ENCODE measurements around the gene GORASP1. TPM values are rescaled to one million over a fixed set of nuclear protein-coding genes. Genes with fewer than 3 reads are reported as not detected.

The GORASP1 gene
- total RNA-seq, 2 experiments from 2014 or later = 11.5 to 11.9 TPM

DNA sequence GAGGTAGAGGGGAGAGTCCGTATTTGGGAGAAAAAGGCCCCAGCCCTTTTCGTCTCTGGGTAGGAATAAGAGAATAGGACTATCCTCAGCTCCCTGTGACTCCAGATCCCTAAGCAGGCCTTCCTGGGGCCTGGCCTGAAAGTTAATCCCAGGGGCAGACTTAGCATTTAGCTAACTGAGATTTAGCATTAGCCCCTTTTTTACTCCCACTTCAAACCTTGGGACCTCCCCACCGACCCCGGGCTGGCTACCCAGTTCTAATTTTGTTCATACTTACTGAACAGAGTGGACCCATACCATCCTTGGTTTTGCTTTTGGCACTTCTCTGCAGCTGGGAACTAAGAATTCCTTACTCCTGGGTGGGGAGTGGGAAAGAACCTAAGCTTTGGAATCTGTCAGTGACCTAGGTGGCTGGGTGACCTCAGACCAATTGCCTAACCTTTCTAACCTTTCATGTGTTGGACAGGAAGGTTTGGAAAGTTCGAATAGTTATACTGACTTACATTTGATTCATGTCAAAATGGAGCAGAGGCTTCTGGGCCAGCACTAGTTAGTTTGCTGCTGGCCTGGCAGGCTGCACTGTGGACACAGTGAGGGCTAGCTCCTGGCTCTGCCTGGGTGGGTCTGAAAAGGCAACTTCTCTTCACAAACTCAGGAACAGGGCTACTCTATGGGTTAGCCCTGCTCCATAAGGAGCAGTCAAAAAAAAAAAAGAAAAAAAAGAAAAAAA, 11.7 kb upstream of the GORASP1 start:
- no peaks in the 10 kb centered on the region for H3K9me3 Mint-ChIP-seq
- no peaks in the 10 kb centered on the region for H3K27me3 Mint-ChIP-seq
- no peak for DNase-seq
- no peak overlapping the region for H3K4me3 Mint-ChIP-seq
- H3K36me3 Mint-ChIP-seq = no peaks in the 10 kb centered on the region
- no peaks in the 10 kb centered on the region for H3K4me1 Mint-ChIP-seq
- H3K27ac Mint-ChIP-seq = no peak overlapping the region

DNA sequence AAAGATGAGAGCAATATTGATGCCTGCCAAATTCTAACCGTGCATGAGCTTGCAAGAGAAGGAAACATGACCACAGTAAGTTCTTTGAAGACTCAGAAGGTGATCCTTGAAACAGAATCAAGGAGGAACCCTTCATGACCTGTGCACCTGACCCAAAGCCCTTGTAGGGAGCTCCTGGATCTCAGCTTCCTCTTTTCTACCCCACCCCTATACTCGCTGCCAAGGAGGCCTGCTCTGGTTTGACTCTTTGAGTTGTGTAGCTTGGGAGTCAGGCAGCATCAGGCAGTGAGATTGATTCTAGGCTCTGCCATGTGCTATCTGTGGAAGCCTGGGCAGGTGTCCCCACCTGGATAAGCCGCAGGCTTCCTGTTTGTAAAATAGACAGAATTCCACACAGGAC, 10.7 kb upstream of the GORASP1 start:
- Mint-ChIP-seq H3K36me3 (no peaks in the 10 kb centered on the region), H3K27me3 (no peaks in the 10 kb centered on the region), H3K4me3 (no peak overlapping the region), H3K27ac (no peak overlapping the region), H3K9me3 (no peaks in the 10 kb centered on the region), H3K4me1 (no peaks in the 10 kb centered on the region)
- no peak for DNase-seq

DNA sequence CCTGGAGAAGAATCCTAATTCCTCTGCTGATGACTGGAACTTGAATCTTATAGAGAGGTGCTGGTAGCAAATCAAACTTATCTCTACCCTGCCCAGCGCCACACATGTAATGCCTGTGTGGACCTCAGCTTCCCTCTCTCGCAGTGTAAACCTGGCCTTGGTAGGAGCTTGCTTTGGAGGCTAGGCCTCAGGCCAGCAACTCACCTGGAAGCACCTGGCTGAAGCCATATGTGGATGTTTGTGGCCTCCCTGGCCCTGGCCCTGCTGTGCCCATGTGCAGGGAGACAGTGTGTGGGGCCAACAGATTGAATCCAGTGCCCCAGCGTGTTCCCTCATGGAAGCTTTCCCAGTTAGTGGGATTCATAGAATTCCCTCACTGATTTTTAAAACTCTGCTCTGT, 8.4 kb upstream of the GORASP1 start:
- no peak overlapping the region for H3K4me3 Mint-ChIP-seq
- no peak for DNase-seq
- H3K4me1 Mint-ChIP-seq = no peaks in the 10 kb centered on the region
- H3K27me3 Mint-ChIP-seq = no peaks in the 10 kb centered on the region
- H3K36me3 Mint-ChIP-seq = no peaks in the 10 kb centered on the region
- no peak overlapping the region for H3K27ac Mint-ChIP-seq
- no peaks in the 10 kb centered on the region for H3K9me3 Mint-ChIP-seq

DNA sequence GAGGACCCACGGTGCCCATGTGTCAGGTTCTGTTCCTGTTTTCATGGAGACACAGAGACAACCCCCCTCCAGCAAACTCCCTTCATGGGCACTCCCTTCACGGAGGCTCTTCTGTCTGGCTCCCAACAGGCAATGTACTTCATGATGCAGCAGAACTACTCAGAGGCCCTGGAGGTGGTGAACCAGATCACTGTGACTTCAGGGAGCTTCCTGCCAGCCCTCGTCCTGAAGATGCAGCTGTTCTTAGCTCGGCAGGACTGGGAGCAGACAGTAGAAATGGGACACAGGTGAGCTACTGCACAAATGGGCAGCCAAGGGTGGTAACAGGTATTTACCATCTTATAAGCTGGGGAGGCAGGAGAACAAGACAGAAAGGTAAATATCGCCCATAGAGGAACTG, 7.0 kb upstream of the GORASP1 start:
- Mint-ChIP-seq H3K36me3 (no peaks in the 10 kb centered on the region), H3K9me3 (no peaks in the 10 kb centered on the region), H3K4me1 (no peaks in the 10 kb centered on the region), H3K27me3 (no peaks in the 10 kb centered on the region), H3K4me3 (no peak overlapping the region), H3K27ac (no peak overlapping the region)
- DNase-seq = no peak

DNA sequence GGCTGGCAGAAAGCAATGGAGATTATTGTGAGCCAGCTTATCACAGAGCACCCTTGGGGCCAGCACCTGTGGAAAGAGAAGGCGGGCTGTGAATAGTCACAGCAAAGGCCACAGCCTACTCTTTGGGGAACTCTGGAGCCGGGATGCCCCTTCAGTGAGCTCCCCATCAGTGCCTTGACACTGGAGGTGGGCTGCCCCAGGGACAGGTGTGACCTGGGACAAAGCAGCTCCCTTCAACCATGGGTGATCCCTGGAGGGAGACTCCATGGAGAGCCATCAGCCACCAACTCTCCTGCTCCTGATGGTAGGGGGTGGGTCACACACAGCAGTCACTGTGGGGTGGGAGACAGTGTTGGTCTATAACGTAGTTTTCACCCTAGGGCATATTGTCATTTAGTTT, 5.9 kb upstream of the GORASP1 start:
- peaks cover 9% of the 10 kb centered on the region for H3K4me1 Mint-ChIP-seq
- no peaks in the 10 kb centered on the region for H3K9me3 Mint-ChIP-seq
- DNase-seq = no peak

DNA sequence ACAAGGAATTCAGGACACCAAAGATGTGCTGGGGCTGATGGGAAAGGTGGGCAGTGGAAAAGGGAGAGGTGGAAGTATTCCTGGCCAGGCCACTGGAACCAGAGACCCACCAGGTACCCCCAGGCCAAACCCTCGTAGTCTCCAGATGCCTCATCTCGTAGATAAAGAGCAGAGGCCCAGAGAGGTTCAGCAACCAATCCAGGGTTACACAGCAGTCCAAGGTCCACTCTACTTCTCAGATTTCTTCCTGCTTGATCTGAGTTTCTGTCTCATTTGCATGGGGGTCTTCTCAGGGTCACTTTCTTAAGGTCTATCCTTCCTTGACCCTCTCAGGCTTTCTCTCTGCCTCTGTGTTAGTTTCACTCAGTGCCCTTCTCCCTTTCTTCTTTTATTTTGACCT, 5.1 kb upstream of the GORASP1 start:
- Mint-ChIP-seq H3K9me3 (no peaks in the 10 kb centered on the region), H3K36me3 (no peaks in the 10 kb centered on the region), H3K27ac (no peak overlapping the region), H3K27me3 (no peaks in the 10 kb centered on the region), H3K4me3 (no peak overlapping the region), H3K4me1 (peaks cover 15% of the 10 kb centered on the region)
- no peak for DNase-seq

More for the DNA sequence above, 5.9 kb upstream of the GORASP1 start:
- Mint-ChIP-seq H3K36me3 (no peaks in the 10 kb centered on the region), H3K27me3 (no peaks in the 10 kb centered on the region), H3K27ac (no peak overlapping the region), H3K4me3 (no peak overlapping the region)

DNA sequence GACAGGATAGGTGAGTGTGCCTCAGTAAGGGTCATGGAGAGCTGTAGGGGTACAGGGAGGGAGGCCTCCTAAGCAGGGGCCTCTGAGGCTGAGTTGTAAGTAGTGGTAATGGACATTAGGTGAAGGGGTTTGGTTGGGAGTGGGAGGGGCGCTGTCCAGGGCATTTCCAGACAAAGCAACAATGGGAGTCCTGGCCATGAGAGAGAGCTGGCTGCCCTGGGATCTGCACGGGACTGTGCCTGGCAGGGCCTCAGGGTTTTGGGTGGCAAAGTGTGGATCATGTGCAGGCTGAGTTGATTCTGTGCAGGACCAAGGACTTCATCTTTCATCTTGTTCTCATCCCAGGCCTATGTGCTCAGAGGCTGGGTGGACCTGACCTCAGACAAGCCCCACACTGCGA, 4.7 kb upstream of the GORASP1 start:
- H3K9me3 Mint-ChIP-seq = no peaks in the 10 kb centered on the region
- DNase-seq = no peak
- H3K36me3 Mint-ChIP-seq = no peaks in the 10 kb centered on the region
- peaks cover 15% of the 10 kb centered on the region for H3K4me1 Mint-ChIP-seq
- H3K27me3 Mint-ChIP-seq = no peaks in the 10 kb centered on the region
- H3K4me3 Mint-ChIP-seq = no peak overlapping the region
- no peak overlapping the region for H3K27ac Mint-ChIP-seq

DNA sequence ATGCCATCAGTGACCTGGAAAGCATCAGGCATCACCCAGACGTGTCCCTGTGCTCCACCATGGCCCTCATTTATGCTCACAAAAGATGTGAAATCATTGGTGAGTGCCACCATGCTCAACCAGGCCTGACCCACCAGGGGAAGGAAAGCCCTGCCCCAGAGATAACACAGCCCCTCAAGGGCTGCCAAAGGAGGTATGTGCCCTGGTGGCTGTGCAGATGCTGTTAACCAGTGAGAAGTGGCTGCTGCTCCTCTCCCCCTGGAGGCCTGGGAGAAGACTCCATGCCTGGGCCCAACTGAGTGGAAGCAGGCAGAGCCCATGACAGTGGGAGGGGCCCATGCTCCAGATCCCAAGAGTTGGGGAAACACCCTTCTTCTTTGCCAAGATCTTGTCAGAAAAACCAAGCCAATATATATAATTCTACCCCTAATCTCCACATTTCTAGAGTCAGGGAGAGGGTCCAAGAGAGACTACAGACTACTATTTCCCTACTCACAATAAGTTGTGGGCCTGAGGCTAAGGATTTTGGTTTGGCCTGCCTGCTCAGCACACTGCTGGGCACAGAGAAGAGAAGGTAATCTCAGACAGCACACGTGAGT, 2.7 kb upstream of the GORASP1 start:
- no peak overlapping the region for H3K27ac Mint-ChIP-seq
- DNase-seq = no peak
- H3K36me3 Mint-ChIP-seq = no peaks in the 10 kb centered on the region
- no peaks in the 10 kb centered on the region for H3K9me3 Mint-ChIP-seq
- H3K4me3 Mint-ChIP-seq = no peak overlapping the region
- H3K4me1 Mint-ChIP-seq = peaks cover 32% of the 10 kb centered on the region
- no peaks in the 10 kb centered on the region for H3K27me3 Mint-ChIP-seq

DNA sequence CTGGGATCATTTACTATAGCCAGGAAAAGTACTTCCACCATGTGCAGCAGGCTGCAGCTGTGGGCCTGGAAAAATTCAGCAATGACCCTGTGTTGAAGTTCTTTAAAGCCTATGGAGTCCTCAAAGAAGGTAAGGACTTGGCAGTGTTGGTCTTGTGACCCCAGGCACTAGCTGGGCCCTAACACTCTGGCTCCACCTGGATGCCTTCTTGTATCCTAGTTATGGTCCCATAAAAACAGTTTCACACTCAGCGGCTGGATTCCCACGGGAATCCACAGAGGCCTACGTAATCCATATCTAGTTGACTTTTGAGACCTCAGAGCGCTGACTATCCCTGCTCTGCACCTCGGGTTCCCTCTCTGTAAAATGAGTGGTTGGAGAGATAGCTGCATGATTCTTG, 1.7 kb upstream of the GORASP1 start:
- no peak overlapping the region for H3K4me3 Mint-ChIP-seq
- H3K27me3 Mint-ChIP-seq = no peaks in the 10 kb centered on the region
- H3K36me3 Mint-ChIP-seq = no peaks in the 10 kb centered on the region
- H3K4me1 Mint-ChIP-seq = peaks cover 37% of the 10 kb centered on the region
- no peak overlapping the region for H3K27ac Mint-ChIP-seq
- no peak for DNase-seq
- no peaks in the 10 kb centered on the region for H3K9me3 Mint-ChIP-seq

DNA sequence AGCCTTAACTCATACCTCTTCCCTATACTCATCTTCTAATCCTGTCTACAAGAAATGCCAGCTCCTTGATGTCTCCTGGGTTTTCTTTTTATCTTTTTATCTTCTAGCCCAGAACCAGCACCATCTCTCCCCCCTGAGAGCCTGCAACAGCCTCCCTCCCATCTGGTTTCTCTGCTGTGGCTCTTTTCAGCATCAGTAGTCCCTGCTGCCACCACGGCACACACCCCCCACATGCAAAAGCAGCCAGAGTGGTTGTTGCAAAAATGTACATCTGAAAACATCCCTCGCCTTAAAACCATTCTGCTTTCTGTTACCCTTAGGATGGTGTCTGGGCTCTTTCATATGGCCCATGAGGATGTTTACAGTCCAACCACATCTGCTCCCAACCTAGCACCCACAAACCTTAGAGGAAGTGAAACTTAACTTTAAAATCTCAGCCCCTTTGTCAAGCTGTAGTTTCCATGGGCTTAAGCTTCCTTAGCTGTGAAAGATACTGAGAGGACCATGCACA, 828 bp upstream of the GORASP1 start:
- DNase-seq = peak; percentile 36
- peak overlapping the region; percentile 84 for H3K4me3 Mint-ChIP-seq
- H3K27ac Mint-ChIP-seq = peak overlapping the region; percentile 71
- no peaks in the 10 kb centered on the region for H3K9me3 Mint-ChIP-seq
- H3K36me3 Mint-ChIP-seq = no peaks in the 10 kb centered on the region
- H3K27me3 Mint-ChIP-seq = no peaks in the 10 kb centered on the region
- peaks cover 38% of the 10 kb centered on the region for H3K4me1 Mint-ChIP-seq

DNA sequence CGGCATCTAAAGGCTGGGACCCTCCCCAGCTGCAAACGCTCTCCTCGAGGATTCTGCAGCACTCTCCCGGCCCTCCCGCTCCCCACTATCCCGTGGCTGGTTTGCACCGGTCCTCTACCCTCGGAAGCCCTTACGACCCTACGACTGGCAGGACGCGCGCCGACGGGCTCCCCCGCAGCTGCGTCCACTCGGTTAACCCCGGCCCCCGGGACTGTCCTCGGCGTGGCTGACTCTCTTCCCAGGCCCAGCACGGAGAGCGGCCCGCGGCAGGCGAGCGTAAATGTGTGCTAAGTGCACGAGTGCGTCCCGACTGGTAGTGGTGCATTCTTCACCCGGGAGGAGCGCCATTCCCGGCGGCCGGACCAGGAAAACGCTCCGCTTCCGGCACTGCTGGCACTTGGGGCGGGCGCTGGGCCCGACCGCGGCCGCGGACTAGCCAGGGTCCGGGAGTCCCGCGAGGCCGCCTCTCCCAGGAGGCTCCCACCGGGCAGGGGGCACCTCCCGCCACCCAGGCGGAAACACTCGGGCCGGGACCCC, 508 bp downstream of the GORASP1 start:
- H3K27ac Mint-ChIP-seq = peak overlapping the region; percentile 38
- H3K4me3 Mint-ChIP-seq = peak overlapping the region; percentile 82
- DNase-seq = peak; percentile 26
- H3K4me1 Mint-ChIP-seq = peaks cover 43% of the 10 kb centered on the region
- no peaks in the 10 kb centered on the region for H3K9me3 Mint-ChIP-seq
- no peaks in the 10 kb centered on the region for H3K36me3 Mint-ChIP-seq
- H3K27me3 Mint-ChIP-seq = no peaks in the 10 kb centered on the region

DNA sequence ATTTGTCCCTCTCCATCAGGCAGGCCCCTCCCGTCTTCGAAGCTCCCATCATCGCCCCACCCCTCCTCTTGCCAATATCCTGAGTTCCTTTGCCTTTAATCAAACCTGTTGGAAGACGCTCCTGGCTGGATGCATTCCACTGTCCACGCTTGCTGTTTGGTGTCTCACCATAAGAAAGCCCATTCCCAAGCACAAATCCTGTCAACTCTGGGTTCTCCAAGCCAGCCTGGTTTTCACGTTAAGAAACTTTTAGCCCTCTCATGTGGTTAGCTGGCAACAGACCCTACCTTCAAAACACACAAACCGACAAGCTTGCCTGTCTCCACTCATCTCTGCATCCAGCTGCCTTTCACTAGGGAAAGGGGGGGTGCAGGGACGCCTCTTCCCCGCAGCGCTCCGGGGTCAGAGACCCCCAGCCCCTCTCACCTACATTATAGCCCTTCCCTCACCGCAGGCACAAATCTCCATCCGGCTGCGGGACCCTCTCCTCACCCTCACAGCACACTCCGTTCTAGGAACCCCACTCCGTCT, 1.1 kb downstream of the GORASP1 start:
- no peak for DNase-seq
- H3K36me3 Mint-ChIP-seq = no peaks in the 10 kb centered on the region
- no peaks in the 10 kb centered on the region for H3K9me3 Mint-ChIP-seq
- H3K27ac Mint-ChIP-seq = peak overlapping the region; percentile 38
- H3K4me1 Mint-ChIP-seq = peaks cover 47% of the 10 kb centered on the region
- no peaks in the 10 kb centered on the region for H3K27me3 Mint-ChIP-seq
- peak overlapping the region; percentile 82 for H3K4me3 Mint-ChIP-seq

DNA sequence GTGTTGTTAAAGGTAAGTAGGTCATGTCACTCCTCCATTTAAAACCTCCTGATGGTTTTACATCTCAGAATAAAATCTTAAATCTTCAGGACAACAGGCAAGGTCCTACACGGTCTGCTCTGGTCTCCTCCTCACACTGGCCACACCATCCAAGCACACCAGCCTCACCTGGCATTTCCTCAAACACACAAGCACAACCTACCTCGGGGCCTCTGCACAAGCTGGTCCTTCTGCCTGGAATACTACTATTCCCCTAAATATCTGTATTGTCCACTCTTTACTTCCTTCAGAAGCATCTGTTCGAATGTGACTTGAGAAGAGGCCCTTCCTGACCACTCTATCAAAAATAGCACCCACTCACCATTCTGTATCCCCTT, 1.8 kb downstream of the GORASP1 start:
- no peak overlapping the region for H3K4me3 Mint-ChIP-seq
- H3K27ac Mint-ChIP-seq = no peak overlapping the region
- no peaks in the 10 kb centered on the region for H3K36me3 Mint-ChIP-seq
- H3K4me1 Mint-ChIP-seq = peaks cover 49% of the 10 kb centered on the region
- H3K9me3 Mint-ChIP-seq = no peaks in the 10 kb centered on the region
- no peak for DNase-seq
- H3K27me3 Mint-ChIP-seq = no peaks in the 10 kb centered on the region

DNA sequence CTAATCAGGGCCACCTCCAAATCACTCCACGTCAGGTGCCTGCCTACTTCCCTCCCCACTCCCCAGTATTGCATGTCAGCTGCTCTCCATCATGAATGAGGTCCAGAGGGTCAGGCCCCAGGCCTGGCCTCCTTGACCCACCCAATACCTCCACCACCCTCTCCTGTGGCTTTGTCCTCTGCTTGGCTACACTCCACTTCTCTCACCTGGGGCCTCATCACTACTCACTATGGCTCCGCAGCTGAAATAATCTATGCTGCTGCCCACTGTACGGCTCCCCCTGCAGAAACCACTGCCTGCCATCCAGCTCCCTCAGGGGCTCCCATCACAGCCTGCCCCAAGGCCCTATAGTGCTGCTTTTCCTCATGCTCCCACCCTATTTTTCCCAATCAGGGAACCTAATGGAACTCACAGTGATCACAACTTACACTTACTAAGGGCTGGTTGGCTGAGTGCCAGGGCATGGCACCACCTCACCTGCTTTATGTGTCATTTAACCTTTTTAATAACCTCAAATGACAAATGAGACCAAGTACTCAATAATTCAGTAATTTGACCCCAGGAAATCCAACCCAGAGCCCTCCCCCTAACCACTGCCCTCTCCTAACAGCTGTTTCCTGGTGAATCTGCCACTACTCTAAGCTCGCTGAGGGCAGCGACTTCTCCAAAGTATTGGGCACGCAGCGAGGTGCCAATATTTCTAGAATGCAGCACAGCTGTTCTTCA, 2.3 kb downstream of the GORASP1 start:
- H3K4me3 Mint-ChIP-seq = no peak overlapping the region
- H3K27me3 Mint-ChIP-seq = no peaks in the 10 kb centered on the region
- H3K9me3 Mint-ChIP-seq = no peaks in the 10 kb centered on the region
- H3K27ac Mint-ChIP-seq = no peak overlapping the region
- peaks cover 49% of the 10 kb centered on the region for H3K4me1 Mint-ChIP-seq
- no peaks in the 10 kb centered on the region for H3K36me3 Mint-ChIP-seq
- DNase-seq = no peak

Measured in activated naive CD8-positive, alpha-beta T cell treated with anti-CD3 and anti-CD28 coated beads for 36 hours (primary cell).